Astrocyte of the cerebellum (primary cell): ENCODE measurements around the gene BMS1.

Source experiments
- DNase-seq: peaks from one replicate; pipeline ENCODE4 v3.0.0-alpha.2; 2011; ENCODE audit warnings: low read depth
- H3K4me3 ChIP-seq: 2 replicates; pipeline ENCODE4 v1.5.1; 2011; ENCODE audit warnings: mild to moderate bottlenecking, low read depth, low read length, moderate library complexity
- CTCF ChIP-seq: IDR thresholded peaks from 2 replicates; pipeline ENCODE4 v1.5.1; 2012; ENCODE audit warnings: low read length, low read depth, moderate library complexity, mild to moderate bottlenecking; ENCODE audit errors: missing control alignments
- in situ Hi-C: cut with HindIII; loops from 2 replicates; pipeline ENCODE4 v1.10.0; 2017; ENCODE audit warnings: low sequenced_read_pairs

BMS1 gene

DNA sequence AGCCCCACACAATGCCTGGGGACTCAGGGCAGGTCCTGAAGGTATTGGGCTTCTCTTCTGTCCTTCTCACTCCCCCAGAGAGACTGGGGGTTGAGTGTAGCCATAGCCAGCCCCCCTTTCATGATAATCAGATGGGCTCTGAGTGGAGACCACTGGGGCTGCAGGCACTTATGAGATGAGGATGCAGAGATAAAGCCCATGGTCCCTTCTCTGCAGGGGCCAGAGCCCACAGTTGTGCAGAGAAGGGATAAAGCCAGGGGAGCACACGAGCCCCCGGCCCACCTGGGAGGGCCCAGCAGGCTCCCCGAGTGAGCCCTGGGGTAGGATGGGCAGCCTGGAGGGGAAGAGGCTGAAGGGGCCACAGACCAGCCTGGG, 96.2 kb downstream of the BMS1 start:
- DNase-seq: no peak
- no peak for TF ChIP-seq CTCF
- no peak overlapping the region for H3K4me3 ChIP-seq
- in situ Hi-C loops: no loop called here

- no peak for TF ChIP-seq CTCF
- DNase-seq: no peak
- no peak overlapping the region for H3K4me3 ChIP-seq
- in situ Hi-C loops: no loop called here
These were observed 97.0 kb downstream of the BMS1 start for GRCh38 chr10:42879380-42880254.

DNA sequence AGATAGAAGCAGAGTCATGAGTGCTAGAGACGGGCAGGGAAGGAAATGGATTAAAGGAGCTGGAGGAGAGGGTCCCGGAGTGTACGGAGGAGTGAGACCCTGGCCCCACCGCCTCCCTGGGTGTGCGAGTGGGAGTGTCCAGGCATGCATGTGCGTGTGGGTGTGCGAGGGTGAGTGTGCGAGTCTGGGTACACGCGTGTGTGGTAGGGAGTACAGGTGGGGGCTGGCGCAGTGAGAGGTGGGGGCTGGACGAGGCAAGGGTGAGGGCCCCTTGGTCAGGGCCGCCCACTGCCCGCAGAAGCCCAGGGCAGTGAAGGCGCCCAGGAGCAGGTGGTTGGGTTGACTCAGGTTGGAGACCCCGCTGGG, 97.6 kb downstream of the BMS1 start:
- in situ Hi-C loops: no loop called here
- no peak overlapping the region for H3K4me3 ChIP-seq
- TF ChIP-seq CTCF: no peak
- no peak for DNase-seq

DNA sequence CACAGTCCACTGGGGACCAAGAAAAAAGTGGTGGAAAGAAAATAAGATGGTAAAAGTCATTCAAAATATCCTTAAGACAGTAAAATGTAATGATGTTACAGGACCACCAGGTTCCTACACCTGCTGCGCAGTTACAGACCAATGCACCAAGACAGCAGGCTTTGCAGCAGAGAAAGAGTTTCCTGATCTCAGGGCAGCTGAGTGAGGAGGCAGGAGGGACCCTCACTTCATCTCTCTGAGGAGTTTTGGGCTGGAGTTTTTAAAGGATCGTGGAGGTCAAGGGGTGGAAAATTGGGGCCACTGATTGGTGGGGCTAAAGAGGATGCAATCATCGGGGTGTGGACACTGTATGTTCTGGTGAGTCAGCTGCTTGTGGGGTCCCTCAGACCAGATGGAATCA, 100.0 kb downstream of the BMS1 start:
- no peak overlapping the region for H3K4me3 ChIP-seq
- TF ChIP-seq CTCF: no peak
- DNase-seq: no peak
- in situ Hi-C loops: no loop called here
